SH-SY5Y (cell line): Measurements from ENCODE around the gene GADD45A.

Experiments
- GATA2 ChIP-seq: IDR thresholded peaks from 2 replicates; pipeline ENCODE4 v1.6.1; 2011; ENCODE audit warnings: mild to moderate bottlenecking, low read depth, low read length
- GATA3 ChIP-seq: IDR thresholded peaks from 2 replicates; pipeline ENCODE4 v1.6.1; 2011; ENCODE audit warnings: low read depth, mild to moderate bottlenecking, low read length, moderate library complexity

GRCh38 chr1:67717876-67718275 lies 32.9 kb downstream of the GADD45A start:
- TF ChIP-seq GATA3: no peak
- TF ChIP-seq GATA2: no peak
